HG02885 (cell line): ENCODE data around the gene OR2T6.
"Not testable (repeated sequence)": the region's sequence is repeated elsewhere in the genome, so short reads cannot be mapped to it uniquely, and the experiment has no call there.

Experiments used
- ATAC-seq: cut with Tn5 transposase; IDR thresholded peaks from one replicate; pipeline ENCODE4 v1.9.1; 2021; ENCODE audit warnings: mild to moderate bottlenecking; ENCODE audit not compliant: unreplicated experiment, poor library complexity

Gene OR2T6

GRCh38 chr1:248375446-248375845, at the start of gene OR2T6:
OR2T6 (plus strand) TSS chr1:248375746; CDS start chr1:248387609, 11,863 bp downstream.
- no peak for ATAC-seq

GRCh38 chr1:248343451-248343850, 32.1 kb upstream of the OR2T6 start:
- ATAC-seq = no peak

- no peak for ATAC-seq
These were observed 27.1 kb upstream of the OR2T6 start, which contains the start of gene OR14C36 for GRCh38 chr1:248348475-248348874. OR14C36 (plus strand) TSS chr1:248348775; CDS start chr1:248348775, 0 bp downstream.

- ATAC-seq = no peak
These were observed 16.1 kb upstream of the OR2T6 start for GRCh38 chr1:248359415-248359814.

GRCh38 chr1:248361121-248361715, 14.3 kb upstream of the OR2T6 start, which contains the start of gene OR2T4:
OR2T4 (plus strand) TSS chr1:248361665; CDS start chr1:248361665, 0 bp downstream.
- no peak for ATAC-seq

- ATAC-seq = peak; percentile 56
These were observed 8.9 kb upstream of the OR2T6 start for GRCh38 chr1:248366609-248367008.

- peak; percentile 44 for ATAC-seq
These were observed 3.2 kb upstream of the OR2T6 start for GRCh38 chr1:248372394-248372793.

GRCh38 chr1:248373761-248374160, 1.8 kb upstream of the OR2T6 start:
- ATAC-seq = no peak

GRCh38 chr1:248376916-248377315, 1.4 kb downstream of the OR2T6 start:
- ATAC-seq = peak; percentile 41

- no peak for ATAC-seq
These were observed 5.3 kb downstream of the OR2T6 start for GRCh38 chr1:248380854-248381253.

- ATAC-seq = no peak
These were observed 12.9 kb downstream of the OR2T6 start for GRCh38 chr1:248388426-248388825.

- no peak for ATAC-seq
These were observed 17.5 kb downstream of the OR2T6 start for GRCh38 chr1:248393050-248393449.

- no peak for ATAC-seq
These were observed 27.2 kb downstream of the OR2T6 start, which contains the start of gene OR2T1 for GRCh38 chr1:248402748-248403147. OR2T1 (plus strand) TSS chr1:248403048; CDS start chr1:248406148, 3,100 bp downstream.

- peak; percentile 36 for ATAC-seq
These were observed 28.5 kb downstream of the OR2T6 start for GRCh38 chr1:248404024-248404423.

- ATAC-seq = peak; percentile 62
These were observed 31.5 kb downstream of the OR2T6 start for GRCh38 chr1:248406721-248407692.

- ATAC-seq = no peak
These were observed 40.7 kb downstream of the OR2T6 start for GRCh38 chr1:248416226-248416625.

- no peak for ATAC-seq
These were observed 42.3 kb downstream of the OR2T6 start for GRCh38 chr1:248417854-248418253.

GRCh38 chr1:248421384-248421783, 45.8 kb downstream of the OR2T6 start:
- no peak for ATAC-seq

GRCh38 chr1:248427526-248428191, 52.1 kb downstream of the OR2T6 start:
- peak; percentile 45 for ATAC-seq

- ATAC-seq = peak; percentile 99
These were observed 52.6 kb downstream of the OR2T6 start for GRCh38 chr1:248428192-248428533.

- ATAC-seq = not testable (repeated sequence)
These were observed 56.1 kb downstream of the OR2T6 start for GRCh38 chr1:248431683-248432082.
